Neural crest cell (in vitro differentiated cells): Measurements from ENCODE around the gene REPS2. TPM values are rescaled to one million over a fixed set of nuclear protein-coding genes. Genes with fewer than 3 reads are reported as not detected.

Experiments used
- DNase-seq: peaks from one replicate; pipeline ENCODE4 v3.0.0; 2021; ENCODE audit warnings: low read depth, mixed read lengths, low spot score
- H3K27ac Mint-ChIP-seq: one replicate; pipeline ENCODE4 v1.8.0; 2021; ENCODE audit warnings: mild to moderate bottlenecking, mixed read lengths; ENCODE audit not compliant: unreplicated experiment
- H3K27me3 Mint-ChIP-seq: 2 replicates; pipeline ENCODE4 v1.8.0; 2021; ENCODE audit warnings: low read depth, mild to moderate bottlenecking, mixed read lengths
- H3K36me3 Mint-ChIP-seq: 2 replicates; pipeline ENCODE4 v1.8.0; 2021; ENCODE audit warnings: low read depth, mild to moderate bottlenecking, mixed read lengths
- H3K4me1 Mint-ChIP-seq: 2 replicates; pipeline ENCODE4 v1.8.0; 2021; ENCODE audit warnings: mixed read lengths
- H3K4me3 Mint-ChIP-seq: one replicate; pipeline ENCODE4 v1.8.0; 2021; ENCODE audit warnings: mild to moderate bottlenecking, mixed read lengths
- H3K9me3 Mint-ChIP-seq: 2 replicates; pipeline ENCODE4 v1.8.0; 2021; ENCODE audit warnings: mixed read lengths
- CTCF ChIP-seq: fragments of 200-600 bp; sonication (generic); conservative IDR thresholded peaks from 2 replicates; pipeline ENCODE4 v1.5.0; 2021; ENCODE audit warnings: antibody characterized with exemption, mild to moderate bottlenecking
- total RNA-seq: library from RNA; stranded (reverse); gene quantifications from 2 replicates; pipeline ENCODE4 v1.2.1, GENCODE V29; 2021

Gene REPS2
- total RNA-seq, 1 donor from 2014 or later, result 0.58 TPM

GRCh38 chrX:17020851-17021821 lies 74.7 kb downstream of the REPS2 start:
- Mint-ChIP-seq H3K27me3 (peaks cover 3% of the 10 kb centered on the region), H3K9me3 (no peaks in the 10 kb centered on the region), H3K27ac (peak overlapping the region; percentile 65), H3K4me3 (no peak overlapping the region), H3K4me1 (peaks cover 4% of the 10 kb centered on the region), H3K36me3 (no peaks in the 10 kb centered on the region)
- no peak for DNase-seq
- no peak for TF ChIP-seq CTCF

- Mint-ChIP-seq H3K4me3 (no peak overlapping the region), H3K9me3 (no peaks in the 10 kb centered on the region), H3K4me1 (peaks cover 4% of the 10 kb centered on the region), H3K27ac (no peak overlapping the region), H3K27me3 (peaks cover 3% of the 10 kb centered on the region), H3K36me3 (no peaks in the 10 kb centered on the region)
- no peak for DNase-seq
- no peak for TF ChIP-seq CTCF
Measured at GRCh38 chrX:17021851-17022604, 75.6 kb downstream of the REPS2 start.

GRCh38 chrX:17023661-17024060 lies 77.2 kb downstream of the REPS2 start:
- no peaks in the 10 kb centered on the region for H3K36me3 Mint-ChIP-seq
- no peak for DNase-seq
- no peak overlapping the region for H3K27ac Mint-ChIP-seq
- H3K4me1 Mint-ChIP-seq, result peaks cover 4% of the 10 kb centered on the region
- peaks cover 3% of the 10 kb centered on the region for H3K27me3 Mint-ChIP-seq
- no peak for TF ChIP-seq CTCF
- H3K9me3 Mint-ChIP-seq, result no peaks in the 10 kb centered on the region
- no peak overlapping the region for H3K4me3 Mint-ChIP-seq

- Mint-ChIP-seq H3K4me3 (no peak overlapping the region), H3K4me1 (peaks cover 4% of the 10 kb centered on the region), H3K9me3 (no peaks in the 10 kb centered on the region), H3K27ac (no peak overlapping the region), H3K27me3 (peaks cover 4% of the 10 kb centered on the region), H3K36me3 (no peaks in the 10 kb centered on the region)
- no peak for TF ChIP-seq CTCF
- DNase-seq, result no peak
Measured at GRCh38 chrX:17024886-17025285, 78.4 kb downstream of the REPS2 start.

- no peak overlapping the region for H3K4me3 Mint-ChIP-seq
- no peaks in the 10 kb centered on the region for H3K9me3 Mint-ChIP-seq
- DNase-seq, result no peak
- peaks cover 6% of the 10 kb centered on the region for H3K27me3 Mint-ChIP-seq
- H3K27ac Mint-ChIP-seq, result no peak overlapping the region
- no peak for TF ChIP-seq CTCF
- H3K36me3 Mint-ChIP-seq, result no peaks in the 10 kb centered on the region
- peaks cover 4% of the 10 kb centered on the region for H3K4me1 Mint-ChIP-seq
Measured at GRCh38 chrX:17025621-17026302, 79.3 kb downstream of the REPS2 start.
